ENCODE measurements around the gene ULK4.

DNA sequence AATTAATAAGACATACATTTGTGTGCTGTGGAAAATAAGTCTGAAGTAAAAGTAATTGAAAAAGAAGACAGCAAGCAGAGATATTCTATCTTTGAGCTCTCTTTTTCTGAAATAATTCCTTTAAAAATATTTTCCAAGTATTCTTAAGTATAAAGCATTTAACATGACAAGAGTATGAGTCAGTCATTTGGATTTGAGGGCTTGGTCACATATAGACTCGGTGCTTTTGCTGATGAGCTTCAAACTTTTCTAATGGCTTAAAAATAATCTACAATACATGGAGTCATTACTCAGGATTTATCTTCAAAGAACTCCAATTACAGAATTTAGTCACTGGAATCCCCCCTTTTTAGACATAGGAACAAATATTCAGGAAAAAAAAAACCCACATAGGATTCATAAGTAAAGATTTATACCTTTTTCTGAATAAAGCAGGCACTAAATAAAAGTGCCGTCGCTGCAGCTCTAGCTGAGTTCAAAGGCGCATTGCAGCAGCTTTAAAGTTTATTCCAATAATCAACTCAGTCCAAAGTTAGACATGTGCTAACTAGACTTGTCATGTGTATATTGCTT lies 615.1 kb downstream of the ULK4 start:
- TF ChIP-seq, protein P1, sequence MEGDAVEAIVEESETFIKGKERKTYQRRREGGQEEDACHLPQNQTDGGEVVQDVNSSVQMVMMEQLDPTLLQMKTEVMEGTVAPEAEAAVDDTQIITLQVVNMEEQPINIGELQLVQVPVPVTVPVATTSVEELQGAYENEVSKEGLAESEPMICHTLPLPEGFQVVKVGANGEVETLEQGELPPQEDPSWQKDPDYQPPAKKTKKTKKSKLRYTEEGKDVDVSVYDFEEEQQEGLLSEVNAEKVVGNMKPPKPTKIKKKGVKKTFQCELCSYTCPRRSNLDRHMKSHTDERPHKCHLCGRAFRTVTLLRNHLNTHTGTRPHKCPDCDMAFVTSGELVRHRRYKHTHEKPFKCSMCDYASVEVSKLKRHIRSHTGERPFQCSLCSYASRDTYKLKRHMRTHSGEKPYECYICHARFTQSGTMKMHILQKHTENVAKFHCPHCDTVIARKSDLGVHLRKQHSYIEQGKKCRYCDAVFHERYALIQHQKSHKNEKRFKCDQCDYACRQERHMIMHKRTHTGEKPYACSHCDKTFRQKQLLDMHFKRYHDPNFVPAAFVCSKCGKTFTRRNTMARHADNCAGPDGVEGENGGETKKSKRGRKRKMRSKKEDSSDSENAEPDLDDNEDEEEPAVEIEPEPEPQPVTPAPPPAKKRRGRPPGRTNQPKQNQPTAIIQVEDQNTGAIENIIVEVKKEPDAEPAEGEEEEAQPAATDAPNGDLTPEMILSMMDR (conservative IDR thresholded peaks at IDR 0.05; ENCODE audit: low read length): no peak
- TF ChIP-seq EZH2phosphoT487 (IDR thresholded peaks at IDR 0.05; ENCODE audit: borderline replicate concordance): no peak
